Loucy (cell line): Measurements from ENCODE around the gene ACSS2.

Source experiments
- H2AFZ ChIP-seq: fragments of 200-600 bp; sonication (generic); 2 replicates; pipeline ENCODE4 v1.6.0; 2016; ENCODE audit warnings: antibody characterized with exemption, mild to moderate bottlenecking, low read length, moderate library complexity
- H3F3A ChIP-seq: fragments of 200-600 bp; 2 replicates; pipeline ENCODE4 v1.6.0; 2016; ENCODE audit warnings: antibody characterized with exemption, low read depth, mild to moderate bottlenecking
- H3K27me3 ChIP-seq: fragments of 200-600 bp; sonication (generic); 2 replicates; pipeline ENCODE4 v1.6.1; 2014; ENCODE audit warnings: low read length, mild to moderate bottlenecking; ENCODE audit not compliant: insufficient read depth, poor library complexity, severe bottlenecking
- H3K36me3 ChIP-seq: fragments of 200-600 bp; sonication (generic); 2 replicates; pipeline ENCODE4 v1.6.1; 2016; ENCODE audit warnings: low read length; ENCODE audit not compliant: insufficient read depth
- H3K4me1 ChIP-seq: fragments of 200-600 bp; sonication (generic); 2 replicates; pipeline ENCODE4 v1.5.1; 2014; ENCODE audit warnings: low read length, mild to moderate bottlenecking; ENCODE audit not compliant: insufficient read depth, poor library complexity, severe bottlenecking
- H3K4me2 ChIP-seq: fragments of 200-600 bp; sonication (generic); 2 replicates; pipeline ENCODE4 v1.6.0; 2014; ENCODE audit warnings: antibody characterized with exemption, low read length, low read depth, mild to moderate bottlenecking; ENCODE audit not compliant: poor library complexity, severe bottlenecking
- H3K4me3 ChIP-seq: fragments of 200-600 bp; sonication (generic); 2 replicates; pipeline ENCODE4 v1.5.1; 2014; ENCODE audit warnings: low read length, mild to moderate bottlenecking, mixed read lengths; ENCODE audit not compliant: poor library complexity, severe bottlenecking
- H3K79me2 ChIP-seq: fragments of 200-600 bp; sonication (generic); 2 replicates; pipeline ENCODE4 v1.6.1; 2014; ENCODE audit warnings: low read length; ENCODE audit not compliant: insufficient read depth
- H3K9ac ChIP-seq: fragments of 200-600 bp; sonication (generic); 2 replicates; pipeline ENCODE4 v1.6.0; 2014; ENCODE audit warnings: mild to moderate bottlenecking, low read depth, low read length, moderate library complexity; ENCODE audit not compliant: poor library complexity, severe bottlenecking
- H3K9me2 ChIP-seq: fragments of 200-600 bp; sonication (generic); replicated peaks from 2 replicates; pipeline ENCODE4 v1.6.1; 2016; ENCODE audit warnings: low read depth, low read length, mixed read lengths
- H3K9me3 ChIP-seq: fragments of 200-600 bp; sonication (generic); 2 replicates; pipeline ENCODE4 v1.6.1; 2014; ENCODE audit warnings: mild to moderate bottlenecking, antibody characterized with exemption, low read length, low read depth; ENCODE audit not compliant: insufficient read depth
- H4K20me1 ChIP-seq: fragments of 200-600 bp; sonication (generic); 2 replicates; pipeline ENCODE4 v1.6.0; 2014; ENCODE audit warnings: antibody characterized with exemption, low read length, mild to moderate bottlenecking; ENCODE audit not compliant: insufficient read depth, poor library complexity, severe bottlenecking
- EZH2phosphoT487 ChIP-seq: fragments of 200-600 bp; IDR thresholded peaks from 2 replicates; pipeline ENCODE4 v1.6.1; 2018; ENCODE audit warnings: antibody characterized with exemption, mild to moderate bottlenecking, moderate library complexity, borderline replicate concordance
- TF ChIP-seq, protein P1 (sequence below): fragments of 200-600 bp; sonication (generic); conservative IDR thresholded peaks from 2 replicates; pipeline ENCODE4 v1.5.1; 2014; ENCODE audit warnings: mild to moderate bottlenecking, antibody characterized with exemption, low read length

Gene ACSS2

GRCh38 chr20:34952671-34953070, 76.3 kb downstream of the ACSS2 start:
- H3K4me3 ChIP-seq: no peak overlapping the region
- H3K9me3 ChIP-seq: no peaks in the 10 kb centered on the region
- H3K4me2 ChIP-seq: no peak overlapping the region
- TF ChIP-seq, protein P1, sequence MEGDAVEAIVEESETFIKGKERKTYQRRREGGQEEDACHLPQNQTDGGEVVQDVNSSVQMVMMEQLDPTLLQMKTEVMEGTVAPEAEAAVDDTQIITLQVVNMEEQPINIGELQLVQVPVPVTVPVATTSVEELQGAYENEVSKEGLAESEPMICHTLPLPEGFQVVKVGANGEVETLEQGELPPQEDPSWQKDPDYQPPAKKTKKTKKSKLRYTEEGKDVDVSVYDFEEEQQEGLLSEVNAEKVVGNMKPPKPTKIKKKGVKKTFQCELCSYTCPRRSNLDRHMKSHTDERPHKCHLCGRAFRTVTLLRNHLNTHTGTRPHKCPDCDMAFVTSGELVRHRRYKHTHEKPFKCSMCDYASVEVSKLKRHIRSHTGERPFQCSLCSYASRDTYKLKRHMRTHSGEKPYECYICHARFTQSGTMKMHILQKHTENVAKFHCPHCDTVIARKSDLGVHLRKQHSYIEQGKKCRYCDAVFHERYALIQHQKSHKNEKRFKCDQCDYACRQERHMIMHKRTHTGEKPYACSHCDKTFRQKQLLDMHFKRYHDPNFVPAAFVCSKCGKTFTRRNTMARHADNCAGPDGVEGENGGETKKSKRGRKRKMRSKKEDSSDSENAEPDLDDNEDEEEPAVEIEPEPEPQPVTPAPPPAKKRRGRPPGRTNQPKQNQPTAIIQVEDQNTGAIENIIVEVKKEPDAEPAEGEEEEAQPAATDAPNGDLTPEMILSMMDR: no peak
- TF ChIP-seq EZH2phosphoT487: no peak
- no peak overlapping the region for H2AFZ ChIP-seq
- H3F3A ChIP-seq: no peaks in the 10 kb centered on the region
- no peaks in the 10 kb centered on the region for H3K27me3 ChIP-seq
- H3K4me1 ChIP-seq: peaks cover 12% of the 10 kb centered on the region
- no peaks in the 10 kb centered on the region for H4K20me1 ChIP-seq
- no peak overlapping the region for H3K9ac ChIP-seq
- H3K9me2 ChIP-seq: no peaks in the 10 kb centered on the region
- H3K79me2 ChIP-seq: peaks cover 9% of the 10 kb centered on the region
- H3K36me3 ChIP-seq: no peaks in the 10 kb centered on the region

GRCh38 chr20:34953960-34954359, 77.5 kb downstream of the ACSS2 start:
- Histone ChIP-seq H3K4me3 (no peak overlapping the region), H3K9me3 (no peaks in the 10 kb centered on the region), H3K4me2 (peak overlapping the region; percentile 97), H3F3A (no peaks in the 10 kb centered on the region), H3K4me1 (peaks cover 12% of the 10 kb centered on the region), H3K79me2 (peaks cover 9% of the 10 kb centered on the region), H3K36me3 (no peaks in the 10 kb centered on the region), H2AFZ (no peak overlapping the region), H3K9me2 (no peaks in the 10 kb centered on the region), H3K27me3 (no peaks in the 10 kb centered on the region), H3K9ac (no peak overlapping the region), H4K20me1 (no peaks in the 10 kb centered on the region)
- TF ChIP-seq EZH2phosphoT487: no peak
- TF ChIP-seq, protein P1: no peak

GRCh38 chr20:34954904-34955230, 78.5 kb downstream of the ACSS2 start:
- Histone ChIP-seq H3K9me2 (no peaks in the 10 kb centered on the region), H3K4me2 (peak overlapping the region; percentile 97), H4K20me1 (no peaks in the 10 kb centered on the region), H3K9ac (peak overlapping the region; percentile 91), H3K27me3 (no peaks in the 10 kb centered on the region), H3K36me3 (no peaks in the 10 kb centered on the region), H3F3A (no peaks in the 10 kb centered on the region), H3K79me2 (peaks cover 9% of the 10 kb centered on the region), H3K9me3 (no peaks in the 10 kb centered on the region), H3K4me3 (peak overlapping the region; percentile 80), H2AFZ (peak overlapping the region; percentile 95), H3K4me1 (peaks cover 12% of the 10 kb centered on the region)
- no peak for TF ChIP-seq EZH2phosphoT487
- TF ChIP-seq, protein P1: no peak
